Esophagus muscularis mucosa (tissue), 4 donors: ENCODE data around the gene NMUR1.

Experiments
- CTCF ChIP-seq, 3 experiments: fragments of 200-600 bp in 2 of 3; fragments of 450-650 bp in 1 of 3; sonication (generic) in 2 of 3; IDR thresholded peaks; one replicate each; pipeline ENCODE4 v1.5.1; 2017 to 2019; ENCODE audit warnings: antibody characterized with exemption in 3 of 3, mild to moderate bottlenecking in 2 of 3, moderate library complexity in 1 of 3
- EP300 ChIP-seq: sonication (generic); formaldehyde crosslinking; IDR thresholded peaks from one replicate; pipeline ENCODE4 v1.6.1; 2017; ENCODE audit warnings: antibody characterized with exemption
- POLR2A ChIP-seq: fragments of 450-650 bp; IDR thresholded peaks from one replicate; pipeline ENCODE4 v1.6.1; 2017; ENCODE audit warnings: antibody characterized with exemption, moderate library complexity, mild to moderate bottlenecking, low read depth
- POLR2AphosphoS5 ChIP-seq, 2 donors: sonication (generic); formaldehyde crosslinking; IDR thresholded peaks; one replicate each; pipeline ENCODE4 v1.6.1; 2017; ENCODE audit warnings: antibody characterized with exemption in 2 of 2

- TF ChIP-seq CTCF (IDR thresholded peaks at IDR 0.05) (no peak), EP300 (no peak), POLR2AphosphoS5 (IDR thresholded peaks at IDR 0.05) (no peak), POLR2A (no peak)
These were observed 3.7 kb downstream of the NMUR1 start for GRCh38 chr2:231526341-231527090.
